ENCODE measurements around the gene SMC3.

Gene SMC3

DNA sequence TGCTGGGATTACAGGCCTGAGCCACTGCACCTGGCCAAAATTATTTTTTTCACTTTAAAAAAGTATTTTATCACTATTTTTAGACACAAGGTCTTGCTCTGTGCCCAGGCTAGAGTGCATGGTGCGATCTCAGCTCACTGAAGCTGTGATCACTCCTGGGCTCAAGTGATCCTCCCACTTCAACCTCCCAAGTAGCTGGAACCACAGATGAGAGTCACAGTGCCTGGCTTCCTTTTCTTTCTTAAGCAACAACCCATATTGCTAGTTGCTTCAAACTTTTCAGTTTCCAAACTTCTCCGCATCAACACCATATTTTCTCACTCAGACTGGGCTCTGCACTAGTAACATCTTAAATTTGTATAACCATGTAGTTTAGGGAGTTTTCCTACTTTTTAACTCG, 9.5 kb upstream of the SMC3 start:
- Mint-ChIP-seq H3K9me3 (peaks cover 3% of the 10 kb centered on the region), H3K27me3 (peaks cover 2% of the 10 kb centered on the region), H3K27ac (no peak overlapping the region), H3K4me3 (no peak overlapping the region), H3K4me1 (peaks cover 6% of the 10 kb centered on the region), H3K36me3 (ENCODE audit: low read depth) (no peaks in the 10 kb centered on the region)
- ATAC-seq, result no peak
- DNase-seq, result no peak

DNA sequence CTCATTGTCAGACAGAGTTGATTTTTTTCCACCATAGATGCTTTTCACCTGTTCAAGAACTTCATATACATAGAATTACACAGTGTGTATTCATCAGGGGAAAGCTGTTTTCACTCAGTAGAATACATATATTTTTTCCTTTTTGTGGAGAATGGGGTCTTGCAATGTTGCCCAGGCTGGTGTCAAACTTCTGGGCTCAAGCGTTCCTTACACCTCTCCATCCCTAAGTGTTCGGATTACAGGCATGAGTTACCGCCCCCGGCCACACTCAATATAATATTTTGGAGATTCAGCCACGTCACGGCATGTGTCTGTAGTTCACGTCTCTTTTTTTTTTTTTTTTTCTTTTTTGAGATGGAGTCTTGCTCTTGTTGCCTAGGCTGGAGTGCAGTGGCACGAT, 7.5 kb upstream of the SMC3 start:
- no peak overlapping the region for H3K4me3 Mint-ChIP-seq
- no peak overlapping the region for H3K27ac Mint-ChIP-seq
- peaks cover 3% of the 10 kb centered on the region for H3K9me3 Mint-ChIP-seq
- H3K4me1 Mint-ChIP-seq, result peaks cover 6% of the 10 kb centered on the region
- H3K27me3 Mint-ChIP-seq, result peaks cover 15% of the 10 kb centered on the region
- DNase-seq (no peak), ATAC-seq (no peak)
- H3K36me3 Mint-ChIP-seq (ENCODE audit: low read depth), result no peaks in the 10 kb centered on the region

GRCh38 chr10:110561292-110561691, 6.2 kb upstream of the SMC3 start:
- Mint-ChIP-seq H3K27me3 (peaks cover 15% of the 10 kb centered on the region), H3K27ac (no peak overlapping the region), H3K36me3 (ENCODE audit: low read depth) (no peaks in the 10 kb centered on the region), H3K4me3 (no peak overlapping the region), H3K4me1 (peaks cover 6% of the 10 kb centered on the region), H3K9me3 (peaks cover 3% of the 10 kb centered on the region)
- DNase-seq, result no peak
- no peak for ATAC-seq

GRCh38 chr10:110562348-110562747, 5.1 kb upstream of the SMC3 start:
- Mint-ChIP-seq H3K36me3 (ENCODE audit: low read depth) (no peaks in the 10 kb centered on the region), H3K9me3 (peaks cover 3% of the 10 kb centered on the region), H3K4me3 (no peak overlapping the region), H3K27me3 (peaks cover 15% of the 10 kb centered on the region), H3K4me1 (peaks cover 4% of the 10 kb centered on the region), H3K27ac (no peak overlapping the region)
- DNase-seq, result no peak
- ATAC-seq, result no peak

DNA sequence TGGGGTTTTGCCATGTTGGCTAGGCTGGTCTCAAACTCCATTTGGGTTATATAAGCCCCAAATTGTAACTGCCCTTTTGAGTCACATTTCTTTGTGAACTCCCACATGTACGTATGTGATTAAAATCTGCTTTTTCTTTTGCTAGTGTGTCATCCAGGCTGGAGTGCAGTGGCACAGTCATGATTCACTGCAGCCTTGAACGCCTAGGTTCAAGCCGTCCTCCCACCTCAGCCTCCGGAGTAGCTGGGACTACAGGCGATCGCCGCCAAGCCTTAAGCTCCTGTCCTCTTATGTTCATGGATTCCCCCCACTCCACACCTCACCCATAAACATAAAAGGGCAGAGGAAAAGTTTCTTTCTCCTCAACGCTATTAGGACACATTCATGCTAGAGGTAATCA, 4.4 kb upstream of the SMC3 start:
- no peak for DNase-seq
- Mint-ChIP-seq H3K27ac (no peak overlapping the region), H3K4me3 (no peak overlapping the region), H3K27me3 (peaks cover 15% of the 10 kb centered on the region), H3K4me1 (peaks cover 4% of the 10 kb centered on the region), H3K9me3 (peaks cover 3% of the 10 kb centered on the region), H3K36me3 (ENCODE audit: low read depth) (no peaks in the 10 kb centered on the region)
- no peak for ATAC-seq

DNA sequence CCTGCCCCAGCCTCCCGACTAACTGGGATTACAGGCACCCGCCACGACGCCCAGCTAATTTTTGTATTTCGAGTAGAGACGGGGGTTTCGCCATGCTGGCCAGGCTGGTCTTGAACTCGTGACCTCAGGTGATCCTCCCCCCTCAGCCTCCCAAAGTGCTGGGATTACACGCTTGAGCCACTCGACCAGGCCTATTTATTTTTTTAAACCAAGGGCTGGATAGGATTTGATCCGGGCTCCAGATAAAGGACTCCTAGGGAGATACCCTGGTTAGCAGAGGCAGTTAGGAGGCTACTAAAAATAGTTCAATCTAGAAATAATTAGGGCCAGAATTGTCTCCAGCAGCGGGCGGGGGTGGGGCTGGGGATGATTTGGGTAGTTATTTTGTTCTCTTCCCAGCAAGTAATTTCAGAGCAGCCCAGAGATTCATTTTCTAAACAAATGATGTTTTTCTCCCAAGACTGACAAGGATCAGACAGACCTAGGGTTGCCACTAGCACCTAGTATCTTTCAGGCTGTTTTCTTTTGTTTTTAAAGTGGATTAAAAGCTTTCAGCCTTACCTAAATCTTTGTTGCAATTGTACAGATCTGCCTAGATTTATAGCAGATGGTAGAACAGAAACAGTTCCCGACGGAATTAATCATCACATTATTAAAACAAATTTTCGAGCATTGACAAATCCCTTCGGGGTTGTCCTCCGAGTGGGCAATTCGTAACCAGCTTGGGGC, 859 bp upstream of the SMC3 start:
- Mint-ChIP-seq H3K4me3 (peak overlapping the region; percentile 95), H3K27ac (peak overlapping the region; percentile 99), H3K9me3 (no peaks in the 10 kb centered on the region), H3K36me3 (ENCODE audit: low read depth) (peaks cover 13% of the 10 kb centered on the region), H3K4me1 (peaks cover 35% of the 10 kb centered on the region), H3K27me3 (peaks cover 13% of the 10 kb centered on the region)
- ATAC-seq (no peak), DNase-seq (no peak)

DNA sequence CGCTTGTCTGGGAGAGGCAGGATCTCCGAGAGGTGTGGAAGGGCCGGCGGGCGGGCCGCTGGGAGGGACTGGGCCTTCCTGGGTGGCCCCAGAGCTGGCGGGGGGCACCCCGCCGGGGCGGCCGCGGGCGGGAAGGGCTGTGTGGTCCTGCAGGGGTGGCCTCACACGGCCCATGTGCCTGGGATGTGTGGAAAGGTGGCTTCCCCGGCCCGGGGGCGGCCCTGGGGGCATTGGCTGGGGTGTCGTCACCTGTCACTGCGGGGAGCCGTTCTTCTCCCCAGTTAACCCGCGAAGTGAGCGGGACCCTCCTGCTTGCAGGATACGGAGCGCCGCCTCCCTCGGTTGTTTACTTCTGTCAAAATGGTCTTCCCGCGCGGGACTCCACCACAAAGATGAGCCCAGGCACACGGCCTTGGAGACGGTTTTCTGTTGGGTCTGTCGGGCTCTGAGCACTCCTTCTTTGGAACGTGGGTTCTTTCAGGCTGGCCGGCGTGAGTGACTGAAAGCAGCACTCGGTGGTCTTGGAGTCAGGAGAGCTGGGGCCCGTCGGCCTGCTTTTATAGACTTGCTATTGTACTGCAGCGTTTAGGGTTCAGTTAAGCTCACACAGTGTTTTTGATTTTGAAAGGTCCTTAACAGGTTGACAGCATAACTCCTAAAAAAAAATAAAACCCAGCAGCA, 700 bp downstream of the SMC3 start:
- peak; percentile 57 for ATAC-seq
- no peaks in the 10 kb centered on the region for H3K9me3 Mint-ChIP-seq
- peaks cover 19% of the 10 kb centered on the region for H3K36me3 Mint-ChIP-seq (ENCODE audit: low read depth)
- peak overlapping the region; percentile 95 for H3K4me3 Mint-ChIP-seq
- DNase-seq, result peak; percentile 66
- peaks cover 46% of the 10 kb centered on the region for H3K4me1 Mint-ChIP-seq
- H3K27ac Mint-ChIP-seq, result peak overlapping the region; percentile 99
- peaks cover 13% of the 10 kb centered on the region for H3K27me3 Mint-ChIP-seq

DNA sequence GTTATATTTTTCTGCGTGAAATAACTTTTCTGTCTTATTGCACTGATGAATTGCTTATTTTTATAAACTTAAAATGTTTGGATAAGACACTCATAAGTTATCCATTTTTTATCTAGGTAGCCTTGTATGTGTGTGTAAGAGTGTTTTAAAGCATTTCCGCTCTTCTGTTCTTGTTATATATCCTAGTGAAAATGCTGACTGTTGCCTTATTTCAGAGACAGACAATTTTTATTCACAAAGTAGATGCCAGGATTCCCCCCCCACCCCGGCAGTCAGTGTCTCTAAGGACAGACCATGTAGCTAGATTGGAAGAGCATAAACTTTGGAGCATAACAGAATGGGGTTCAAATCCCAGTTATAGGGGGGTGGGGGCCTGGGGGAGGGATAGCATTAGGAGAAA, 1.6 kb downstream of the SMC3 start:
- peaks cover 47% of the 10 kb centered on the region for H3K4me1 Mint-ChIP-seq
- DNase-seq (no peak), ATAC-seq (no peak)
- peak overlapping the region; percentile 90 for H3K27ac Mint-ChIP-seq
- H3K9me3 Mint-ChIP-seq, result no peaks in the 10 kb centered on the region
- peak overlapping the region; percentile 95 for H3K4me3 Mint-ChIP-seq
- peaks cover 6% of the 10 kb centered on the region for H3K27me3 Mint-ChIP-seq
- H3K36me3 Mint-ChIP-seq (ENCODE audit: low read depth), result peaks cover 20% of the 10 kb centered on the region

DNA sequence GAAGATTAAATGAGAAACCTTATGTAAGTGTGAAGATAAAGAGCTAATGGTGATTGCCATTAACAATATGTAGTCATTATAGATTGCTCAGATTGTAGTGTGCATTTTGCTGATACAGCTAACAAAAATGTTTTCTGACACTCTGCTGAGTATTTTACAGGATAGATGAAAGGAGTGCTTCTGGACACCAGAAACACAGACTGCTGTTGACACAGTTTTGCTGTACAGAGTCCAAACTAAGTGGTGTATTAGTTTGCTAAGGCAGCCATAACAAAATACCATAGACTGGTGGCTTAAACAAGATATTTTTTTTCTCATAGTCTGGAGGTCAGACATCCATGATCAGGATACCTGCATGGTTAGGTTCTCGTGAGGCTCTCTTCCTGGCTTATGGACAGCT, 2.2 kb downstream of the SMC3 start:
- H3K27ac Mint-ChIP-seq, result peak overlapping the region; percentile 52
- H3K4me3 Mint-ChIP-seq, result peak overlapping the region; percentile 95
- H3K36me3 Mint-ChIP-seq (ENCODE audit: low read depth), result peaks cover 26% of the 10 kb centered on the region
- no peak for DNase-seq
- H3K27me3 Mint-ChIP-seq, result peaks cover 3% of the 10 kb centered on the region
- H3K9me3 Mint-ChIP-seq, result no peaks in the 10 kb centered on the region
- no peak for ATAC-seq
- H3K4me1 Mint-ChIP-seq, result peaks cover 53% of the 10 kb centered on the region

DNA sequence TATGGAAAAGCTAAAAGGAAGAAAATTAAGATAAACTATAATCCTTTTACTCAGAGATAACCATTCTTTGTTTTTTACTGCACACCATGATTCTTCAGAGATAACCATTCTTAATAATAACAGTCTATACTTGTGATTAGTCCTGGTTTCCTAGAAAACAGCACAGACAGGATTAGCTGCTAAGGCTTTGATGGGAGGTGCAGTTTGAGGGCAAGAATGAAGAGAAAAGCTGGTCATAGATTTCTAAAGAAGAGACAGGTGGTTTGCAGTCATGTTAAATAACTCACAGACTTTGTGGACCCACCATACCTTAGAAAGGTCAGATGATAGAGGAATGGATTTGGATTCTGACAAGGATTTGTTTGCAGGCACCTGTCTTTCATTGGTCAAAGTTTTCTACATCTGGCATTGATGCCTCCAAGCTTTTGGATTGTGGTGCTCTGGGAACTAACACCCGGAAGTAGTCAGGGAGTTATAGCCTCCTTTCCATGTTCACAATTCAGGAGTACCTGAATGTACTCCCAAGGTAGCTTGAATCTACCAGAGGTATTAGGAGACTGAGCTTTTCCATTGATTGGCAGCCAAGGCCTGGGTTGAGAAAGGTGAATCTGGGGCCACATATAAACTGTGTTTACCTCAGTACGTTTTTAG, 3.7 kb downstream of the SMC3 start:
- H3K9me3 Mint-ChIP-seq, result no peaks in the 10 kb centered on the region
- H3K27ac Mint-ChIP-seq, result no peak overlapping the region

DNA sequence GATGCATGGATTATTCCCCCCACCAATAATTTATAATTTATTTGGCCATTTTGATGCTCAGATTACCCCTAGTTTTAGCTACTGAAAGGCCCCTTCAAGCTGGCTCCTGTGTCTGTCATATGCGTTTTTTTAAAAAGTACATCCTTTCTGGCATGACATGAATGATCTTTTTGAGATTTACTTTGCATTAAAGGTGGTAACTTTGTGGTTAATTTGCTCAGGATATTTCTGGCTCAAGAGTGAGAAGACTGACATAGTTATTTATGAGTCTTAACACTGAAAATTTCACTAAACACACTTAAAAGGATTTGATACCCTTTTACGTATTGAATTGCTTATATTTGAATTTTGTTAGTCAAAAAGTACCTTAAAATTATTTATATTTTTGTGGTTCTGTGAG, 5.4 kb downstream of the SMC3 start:
- no peak overlapping the region for H3K27ac Mint-ChIP-seq
- H3K9me3 Mint-ChIP-seq, result no peaks in the 10 kb centered on the region
- ATAC-seq (no peak), DNase-seq (no peak)
- H3K4me3 Mint-ChIP-seq, result no peak overlapping the region
- H3K4me1 Mint-ChIP-seq, result peaks cover 65% of the 10 kb centered on the region
- peaks cover 43% of the 10 kb centered on the region for H3K36me3 Mint-ChIP-seq (ENCODE audit: low read depth)
- H3K27me3 Mint-ChIP-seq, result no peaks in the 10 kb centered on the region

More for the DNA sequence above, 3.7 kb downstream of the SMC3 start:
- H3K36me3 Mint-ChIP-seq (ENCODE audit: low read depth), result peaks cover 38% of the 10 kb centered on the region
- no peaks in the 10 kb centered on the region for H3K27me3 Mint-ChIP-seq
- H3K4me1 Mint-ChIP-seq, result peaks cover 66% of the 10 kb centered on the region
- ATAC-seq (no peak), DNase-seq (no peak)
- no peak overlapping the region for H3K4me3 Mint-ChIP-seq

- DNase-seq (no peak), ATAC-seq (no peak)
- Mint-ChIP-seq H3K9me3 (no peaks in the 10 kb centered on the region), H3K27me3 (no peaks in the 10 kb centered on the region), H3K4me1 (peaks cover 55% of the 10 kb centered on the region), H3K36me3 (ENCODE audit: low read depth) (peaks cover 57% of the 10 kb centered on the region), H3K27ac (no peak overlapping the region), H3K4me3 (no peak overlapping the region)
Observed at GRCh38 chr10:110574420-110574819, 6.9 kb downstream of the SMC3 start.

DNA sequence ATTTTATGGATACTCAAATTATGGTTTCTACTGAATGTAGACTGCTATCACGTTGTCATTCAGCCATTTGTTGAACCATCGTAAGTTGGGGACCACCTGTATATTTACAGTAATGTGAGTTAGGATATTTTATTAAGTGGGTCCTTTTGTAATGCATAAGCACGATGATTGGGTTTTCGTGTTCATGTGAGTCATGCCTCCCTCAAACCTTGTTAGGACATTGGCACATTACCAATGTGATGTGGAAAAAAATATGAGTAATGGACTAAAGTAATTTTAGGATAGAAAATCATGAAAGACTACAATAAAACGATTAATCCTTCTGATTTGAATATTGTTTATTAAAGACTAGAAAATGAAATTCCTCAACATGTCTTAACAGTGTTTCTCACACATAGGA, 8.7 kb downstream of the SMC3 start:
- DNase-seq, result no peak

GRCh38 chr10:110577056-110577455, 9.6 kb downstream of the SMC3 start:
- Mint-ChIP-seq H3K27ac (no peak overlapping the region), H3K4me1 (peaks cover 32% of the 10 kb centered on the region), H3K36me3 (ENCODE audit: low read depth) (peaks cover 56% of the 10 kb centered on the region), H3K27me3 (no peaks in the 10 kb centered on the region), H3K4me3 (no peak overlapping the region), H3K9me3 (no peaks in the 10 kb centered on the region)
- DNase-seq (no peak), ATAC-seq (no peak)

More for the DNA sequence above, 8.7 kb downstream of the SMC3 start:
- H3K4me1 Mint-ChIP-seq, result peaks cover 37% of the 10 kb centered on the region
- ATAC-seq, result peak; percentile 43
- no peaks in the 10 kb centered on the region for H3K9me3 Mint-ChIP-seq
- H3K36me3 Mint-ChIP-seq (ENCODE audit: low read depth), result peaks cover 53% of the 10 kb centered on the region
- H3K27ac Mint-ChIP-seq, result no peak overlapping the region
- H3K27me3 Mint-ChIP-seq, result no peaks in the 10 kb centered on the region
- H3K4me3 Mint-ChIP-seq, result no peak overlapping the region

DNA sequence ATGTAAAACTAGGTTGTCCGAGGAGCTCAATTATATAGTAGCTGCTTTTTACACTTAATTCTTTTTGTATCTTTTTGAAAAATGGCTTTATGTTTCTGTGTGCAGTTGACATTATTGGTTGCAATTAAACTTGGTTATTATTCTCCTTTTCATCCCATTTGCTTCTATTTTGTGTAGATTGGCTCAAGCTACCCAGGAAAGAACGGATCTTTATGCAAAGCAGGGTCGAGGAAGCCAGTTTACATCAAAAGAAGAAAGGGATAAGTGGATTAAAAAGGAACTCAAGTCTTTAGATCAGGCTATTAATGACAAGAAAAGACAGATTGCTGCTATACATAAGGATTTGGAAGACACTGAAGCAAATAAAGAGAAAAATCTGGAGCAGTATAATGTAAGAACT, 16.5 kb downstream of the SMC3 start:
- no peak for ATAC-seq
- H3K4me1 Mint-ChIP-seq, result no peaks in the 10 kb centered on the region
- H3K4me3 Mint-ChIP-seq, result no peak overlapping the region
- H3K9me3 Mint-ChIP-seq, result no peaks in the 10 kb centered on the region
- H3K27me3 Mint-ChIP-seq, result no peaks in the 10 kb centered on the region
- H3K36me3 Mint-ChIP-seq (ENCODE audit: low read depth), result peaks cover 54% of the 10 kb centered on the region
- peak overlapping the region; percentile 30 for H3K27ac Mint-ChIP-seq
- no peak for DNase-seq

Data from activated naive CD8-positive, alpha-beta T cell treated with anti-CD3 and anti-CD28 coated beads, Interleukin-2, amount 50 U/mL, for 24 hours (primary cell).